Esophagus squamous epithelium (tissue), 4 donors: Measurements from ENCODE around the gene ASIC3.

Experiments
- CTCF ChIP-seq, 6 experiments: fragments of 450-650 bp in 4 of 6; fragments of 200-600 bp in 2 of 6; sonication (generic) in 2 of 6; IDR thresholded peaks; one replicate each; pipeline ENCODE4 v1.5.1; 2016 to 2019; ENCODE audit warnings: antibody characterized with exemption in 6 of 6, mild to moderate bottlenecking in 4 of 6, moderate library complexity in 4 of 6
- POLR2A ChIP-seq, 4 donors: fragments of 450-650 bp; IDR thresholded peaks; one replicate each; pipeline ENCODE4 v1.6.1; 2017; ENCODE audit warnings: antibody characterized with exemption in 4 of 4, mild to moderate bottlenecking in 4 of 4, moderate library complexity in 3 of 4

- no peak for TF ChIP-seq POLR2A (IDR thresholded peaks at IDR 0.05)
- no peak for TF ChIP-seq CTCF (IDR thresholded peaks at IDR 0.05)
Observed at GRCh38 chr7:151062111-151062398, 13.7 kb downstream of the ASIC3 start.
